IMR-90 (cell line): Measurements from ENCODE around the gene MLLT1. TPM values are rescaled to one million over a fixed set of nuclear protein-coding genes. Genes with fewer than 3 reads are reported as not detected.
A peak's percentile ranks its signal among the peaks of the same experiment; 100 is the strongest.

ENCODE experiments used
- ATAC-seq: fragments of 200-7000 bp; cut with Tn5 transposase; 2 replicates; pipeline ENCODE4 v1.9.1; 2020; ENCODE audit warnings: low read depth, mild to moderate bottlenecking, moderate library complexity
- BruUV-seq: library from RNA; stranded (reverse); fragments of 400-500 nt; replicated peaks from 2 replicates; lab custom pipeline; 2021; lab: Mats Ljungman, UMichigan
- CTCF ChIA-PET: fragments of 300-600 bp; formaldehyde crosslinking; extraction: SDS; loops from one replicate; lab custom pipeline; 2021; ENCODE audit warnings: antibody characterized with exemption; lab: Yijun Ruan, JAX
- POLR2A ChIA-PET: fragments of 300-600 bp; sonication (Branson Sonifier 250); formaldehyde crosslinking; loops from one replicate; lab custom pipeline; 2022; ENCODE audit warnings: antibody characterized with exemption; ENCODE audit not compliant: unreplicated experiment; lab: Charles Lee
- DNase-seq: peaks from one replicate; pipeline ENCODE4 v3.0.0; 2013
- H2AFZ ChIP-seq: replicated peaks from 2 replicates; pipeline ENCODE3; 2013; ENCODE audit warnings: low read length, mild to moderate bottlenecking; ENCODE audit not compliant: poor library complexity
- H2AK5ac ChIP-seq: 2 replicates; pipeline ENCODE4 v1.6.1; 2013; ENCODE audit warnings: low read depth, low read length, inconsistent platforms
- H2AK9ac ChIP-seq: replicated peaks from 2 replicates; pipeline ENCODE3; 2013; ENCODE audit warnings: mild to moderate bottlenecking, low read depth, low read length, moderate library complexity; ENCODE audit not compliant: poor library complexity
- H2BK120ac ChIP-seq: 2 replicates; pipeline ENCODE4 v1.6.1; 2013; ENCODE audit warnings: low read depth, low read length, inconsistent platforms
- H2BK15ac ChIP-seq: 3 replicates; pipeline ENCODE4 v1.6.1; 2013; ENCODE audit warnings: low read depth, low read length, inconsistent platforms
- H2BK20ac ChIP-seq: 2 replicates; pipeline ENCODE4 v1.6.1; 2013; ENCODE audit warnings: low read depth, mild to moderate bottlenecking, inconsistent platforms, low read length, moderate library complexity
- H2BK5ac ChIP-seq: 2 replicates; pipeline ENCODE4 v1.6.1; 2013; ENCODE audit warnings: mild to moderate bottlenecking, low read depth, low read length, inconsistent platforms; ENCODE audit not compliant: poor library complexity, severe bottlenecking
- H3K14ac ChIP-seq: replicated peaks from 2 replicates; pipeline ENCODE4 v1.6.1; 2013; ENCODE audit warnings: low read depth, low read length, inconsistent platforms
- H3K18ac ChIP-seq: 2 replicates; pipeline ENCODE4 v1.6.1; 2013; ENCODE audit warnings: low read depth, low read length, control low read depth
- H3K23ac ChIP-seq: 2 replicates; pipeline ENCODE4 v1.6.1; 2013; ENCODE audit warnings: low read depth, low read length, inconsistent platforms
- H3K27ac ChIP-seq: 2 replicates; pipeline ENCODE4 v1.5.1; 2013; ENCODE audit warnings: mild to moderate bottlenecking, control low read depth, low read length; ENCODE audit not compliant: insufficient read depth
- H3K27me3 ChIP-seq: 2 replicates; pipeline ENCODE4 v1.6.1; 2013; ENCODE audit warnings: low read length; ENCODE audit not compliant: control insufficient read depth, insufficient read depth
- H3K36me3 ChIP-seq: 2 replicates; pipeline ENCODE4 v1.6.1; 2013; ENCODE audit warnings: low read length, mixed read lengths; ENCODE audit not compliant: control insufficient read depth, insufficient read depth
- H3K4ac ChIP-seq: 2 replicates; pipeline ENCODE4 v1.6.1; 2013; ENCODE audit warnings: low read depth, low read length, inconsistent platforms
- H3K4me1 ChIP-seq: 2 replicates; pipeline ENCODE4 v1.6.1; 2013; ENCODE audit warnings: low read length, mixed read lengths; ENCODE audit not compliant: control insufficient read depth, insufficient read depth
- H3K4me2 ChIP-seq: 2 replicates; pipeline ENCODE4 v1.6.1; 2013; ENCODE audit warnings: low read depth, mild to moderate bottlenecking, control low read depth, low read length, moderate library complexity
- H3K4me3 ChIP-seq: 2 replicates; pipeline ENCODE4 v1.5.1; 2013; ENCODE audit warnings: low read depth, mild to moderate bottlenecking, control low read depth, low read length, moderate library complexity; ENCODE audit not compliant: insufficient read depth
- H3K56ac ChIP-seq: 2 replicates; pipeline ENCODE4 v1.6.1; 2013; ENCODE audit warnings: low read length, inconsistent platforms; ENCODE audit not compliant: insufficient read depth; ENCODE audit errors: extremely low read depth
- H3K79me1 ChIP-seq, 2 experiments: 2 replicates each; pipeline ENCODE4 v1.6.1; 2013; ENCODE audit warnings: low read length in 2 of 2, inconsistent platforms in 1 of 2, low read depth in 1 of 2
- H3K9ac ChIP-seq: 2 replicates; pipeline ENCODE4 v1.6.1; 2013; ENCODE audit warnings: low read depth, low read length, control low read depth
- H3K9me1 ChIP-seq: 2 replicates; pipeline ENCODE4 v1.6.1; 2013; ENCODE audit warnings: low read length, inconsistent platforms; ENCODE audit not compliant: insufficient read depth
- H3K9me3 ChIP-seq: 2 replicates; pipeline ENCODE4 v1.6.1; 2013; ENCODE audit warnings: low read length; ENCODE audit not compliant: control insufficient read depth, insufficient read depth
- H4K20me1 ChIP-seq: 2 replicates; pipeline ENCODE4 v1.6.1; 2013; ENCODE audit warnings: low read length, inconsistent platforms; ENCODE audit not compliant: insufficient read depth
- H4K5ac ChIP-seq: 2 replicates; pipeline ENCODE4 v1.6.1; 2013; ENCODE audit warnings: mild to moderate bottlenecking, low read depth, low read length, control low read depth
- H4K8ac ChIP-seq, 2 experiments: 2 replicates each; pipeline ENCODE4 v1.6.1; 2013; ENCODE audit warnings: low read depth in 2 of 2, low read length in 2 of 2, control low read depth in 1 of 2, inconsistent platforms in 1 of 2
- H4K91ac ChIP-seq: 2 replicates; pipeline ENCODE4 v1.6.1; 2013; ENCODE audit warnings: low read depth, low read length, inconsistent platforms; ENCODE audit not compliant: insufficient read depth
- BHLHE40 ChIP-seq: fragments of 150-350 bp; IDR thresholded peaks from 2 replicates; pipeline ENCODE4 v1.6.1; 2016; ENCODE audit warnings: mild to moderate bottlenecking, low read depth, low read length
- CEBPB ChIP-seq: IDR thresholded peaks from 2 replicates; pipeline ENCODE4 v1.6.1; 2012; ENCODE audit warnings: low read depth, low read length, improper control_type of control experiment
- FOS ChIP-seq: fragments of 150-350 bp; IDR thresholded peaks from 2 replicates; pipeline ENCODE4 v1.6.1; 2016; ENCODE audit warnings: low read depth, low read length
- MAFK ChIP-seq: IDR thresholded peaks from 2 replicates; pipeline ENCODE4 v1.6.1; 2012; ENCODE audit warnings: low read depth, low read length, improper control_type of control experiment
- MAZ ChIP-seq: IDR thresholded peaks from 2 replicates; pipeline ENCODE4 v1.6.1; 2012; ENCODE audit warnings: low read depth, mild to moderate bottlenecking, low read length, improper control_type of control experiment, moderate library complexity, borderline replicate concordance
- MXI1 ChIP-seq: IDR thresholded peaks from 2 replicates; pipeline ENCODE4 v1.6.1; 2012; ENCODE audit warnings: low read depth, mild to moderate bottlenecking, low read length, moderate library complexity, borderline replicate concordance
- NFE2L2 ChIP-seq: fragments of 150-350 bp; IDR thresholded peaks from 2 replicates; pipeline ENCODE4 v1.6.1; 2016; ENCODE audit warnings: low read depth, mild to moderate bottlenecking, low read length
- POLR2A ChIP-seq: IDR thresholded peaks from 2 replicates; pipeline ENCODE4 v1.6.1; 2012; ENCODE audit warnings: mild to moderate bottlenecking, low read depth, low read length
- RCOR1 ChIP-seq: IDR thresholded peaks from 2 replicates; pipeline ENCODE4 v1.6.1; 2012; ENCODE audit warnings: mild to moderate bottlenecking, low read length, improper control_type of control experiment; ENCODE audit not compliant: insufficient replicate concordance
- RFX5 ChIP-seq: IDR thresholded peaks from 2 replicates; pipeline ENCODE4 v1.8.0; 2012; ENCODE audit warnings: low read depth, mild to moderate bottlenecking, low read length, moderate library complexity
- SMC3 ChIP-seq: fragments of 150-350 bp; IDR thresholded peaks from 2 replicates; pipeline ENCODE4 v1.6.1; 2016; ENCODE audit warnings: low read depth, mild to moderate bottlenecking, antibody characterized with exemption, low read length, moderate library complexity
- USF2 ChIP-seq: fragments of 150-350 bp; IDR thresholded peaks from 2 replicates; pipeline ENCODE4 v1.6.1; 2017; ENCODE audit warnings: mild to moderate bottlenecking, antibody characterized with exemption, low read length, low read depth
- WGBS, 2 experiments: methylation state at CpG; one replicate each; pipeline versions ENCODE4 v1.1.5 to v1.1.7; 2013; ENCODE audit warnings: missing lambda C conversion rate in 2 of 2; ENCODE audit not compliant: insufficient read length in 1 of 2; ENCODE audit errors: extremely low coverage in 2 of 2; 5-methylcytosine and 5-hydroxymethylcytosine counted together
- dilution Hi-C: fragments of 300-500 bp; cut with HindIII; formaldehyde crosslinking; loops from one replicate; pipeline ENCODE4 v1.14.3; 2018; ENCODE audit warnings: low sequenced_read_pairs; ENCODE audit not compliant: unreplicated experiment
- in situ Hi-C: fragments of 300-500 bp; cut with MboI; formaldehyde crosslinking; loops from 3 replicates; pipeline ENCODE4 v1.14.3; 2019; ENCODE audit warnings: low sequenced_read_pairs, inconsistent platforms, mixed read lengths
- intact Hi-C: fragments of 100-400 bp; cut with micrococcal nuclease; formaldehyde crosslinking; loops from 2 replicates; pipeline ENCODE4 v1.10.0; 2022
- polyA plus RNA-seq, 3 experiments: library from polyadenylated mRNA; depleted of rRNA; stranded (reverse); fragments of >200 nt; gene quantifications; 2 replicates each; pipeline ENCODE4 v1.2.3, GENCODE V29; 2012; ENCODE audit warnings: low replicate concordance in 1 of 3
- total RNA-seq: library from RNA; depleted of rRNA; stranded (reverse); fragments of >200 nt; gene quantifications from 2 replicates; pipeline ENCODE4 v1.2.3, GENCODE V29; 2012

MLLT1 gene
- total and polyA plus RNA-seq, 2 of the 4 experiments (the other 2 are of a cell fraction), result 1.3 to 30.6 TPM

- Histone ChIP-seq H3K79me1 (peaks cover 42 to 96% of the 10 kb centered on the region in 2 experiments), H3K56ac (peak overlapping the region; percentile 75), H3K9me3 (no peaks in the 10 kb centered on the region), H3K27ac (peak overlapping the region; percentile 88), H3K27me3 (no peaks in the 10 kb centered on the region), H4K91ac (peak overlapping the region; percentile 96), H3K4me1 (peaks cover 66% of the 10 kb centered on the region), H3K4ac (peak overlapping the region; percentile 96), H3K23ac (peak overlapping the region; percentile 85), H4K5ac (peak overlapping the region; percentile 10), H2BK5ac (peak overlapping the region; percentile 92), H2BK20ac (peak overlapping the region; percentile 61), H3K14ac (peak overlapping the region; percentile 28), H3K9ac (peak overlapping the region; percentile 13), H3K9me1 (peaks cover 57% of the 10 kb centered on the region), H3K18ac (peak overlapping the region; percentile 20), H2AK9ac (peak overlapping the region; percentile 68), H2BK15ac (peak overlapping the region; percentile 80; the same call in 2 of the 3 replicates), H3K4me3 (peak overlapping the region; percentile 12; the same call in 1 of the 2 replicates), H3K36me3 (peaks cover 18% of the 10 kb centered on the region), H2BK120ac (peak overlapping the region; percentile 95), H3K4me2 (peak overlapping the region; percentile 68), H2AFZ (peak overlapping the region; percentile 52), H4K20me1 (peaks cover 89% of the 10 kb centered on the region), H2AK5ac (peak overlapping the region; percentile 99), H4K8ac (peak overlapping the region; percentile 53 to 57)
- CTCF ChIA-PET, result interaction anchor here (1.3 kb wide), 1 partner anchor 55 kb away, joined by 3 read pairs; no protein-coding TSS in a partner anchor
- POLR2A ChIA-PET, result interaction anchor here (0.6 kb wide), 1 partner anchor 97 kb away, joined by 3 read pairs; no protein-coding TSS in a partner anchor
- DNase-seq, result peak; percentile 88
- in situ Hi-C loops, result loop anchor here (10.0 kb wide), 1 partner anchor 49 kb away; no protein-coding TSS in a partner anchor
- 0% methylated on average over 3 of the region's 30 CpGs; no CpG with 5 or more reads in 1 of the 2 experiments for WGBS, 2 experiments
- dilution Hi-C loops, result no loop called here
- no TSS peak for BruUV-seq
- peak; percentile 67 for ATAC-seq
- intact Hi-C loops, result loop anchor here (5.0 kb wide), 1 partner anchor 42 kb away; no protein-coding TSS in a partner anchor
- TF ChIP-seq MXI1 (peak; percentile 62), USF2 (no peak), FOS (peak; percentile 60), NFE2L2 (peak; percentile 64; the same call in 1 of the 2 replicates), RCOR1 (no peak), POLR2A (peak; percentile 50; the same call in 1 of the 2 replicates), MAZ (peak; percentile 54; the same call in 1 of the 2 replicates), MAFK (peak; percentile 47), SMC3 (peak; percentile 19; the same call in 1 of the 2 replicates), CEBPB (peak; percentile 99), BHLHE40 (peak; percentile 80), RFX5 (no peak)
Observed at GRCh38 chr19:6273701-6274601, 5.8 kb downstream of the MLLT1 start.
